Liver (tissue), 3 donors: ENCODE measurements around the gene FLG2.
"Not testable (repeated sequence)": the region's sequence is repeated elsewhere in the genome, so short reads cannot be mapped to it uniquely, and the experiment has no call there.

Experiments
- CTCF ChIP-seq: fragments of 150-350 bp; IDR thresholded peaks from 2 replicates; pipeline ENCODE4 v1.5.1; 2017; ENCODE audit warnings: improper control_type of control experiment, low read depth, low read length; ENCODE audit not compliant: missing input control
- EGR1 ChIP-seq, 2 donors: IDR thresholded peaks; 2 replicates each; pipeline ENCODE4 v1.6.1; 2016 to 2018; ENCODE audit warnings: antibody characterized with exemption in 2 of 2, low read depth in 2 of 2
- GABPA ChIP-seq, 2 donors: IDR thresholded peaks in 1 of 2; conservative IDR thresholded peaks in 1 of 2; 2 replicates each; pipeline ENCODE4 v1.6.1; 2016; ENCODE audit warnings: antibody characterized with exemption in 2 of 2, mild to moderate bottlenecking in 1 of 2, moderate library complexity in 1 of 2
- JUND ChIP-seq, 2 donors: IDR thresholded peaks; 2 replicates each; pipeline ENCODE4 v1.6.1; 2016; ENCODE audit warnings: antibody characterized with exemption in 2 of 2
- MAX ChIP-seq: IDR thresholded peaks from 2 replicates; pipeline ENCODE4 v1.6.1; 2016; ENCODE audit warnings: antibody characterized with exemption
- RAD21 ChIP-seq, 2 donors: IDR thresholded peaks; 2 replicates each; pipeline ENCODE4 v1.6.1; 2016; ENCODE audit warnings: antibody characterized with exemption in 2 of 2, mild to moderate bottlenecking in 2 of 2
- RXRA ChIP-seq, 2 donors: IDR thresholded peaks; 2 replicates each; pipeline ENCODE4 v1.6.1; 2017 to 2018; ENCODE audit warnings: antibody characterized with exemption in 2 of 2, mild to moderate bottlenecking in 1 of 2
- SP1 ChIP-seq: IDR thresholded peaks from 2 replicates; pipeline ENCODE4 v1.6.1; 2018; ENCODE audit warnings: antibody characterized with exemption, mild to moderate bottlenecking
- TAF1 ChIP-seq: conservative IDR thresholded peaks from 2 replicates; pipeline ENCODE4 v1.6.1; 2016; ENCODE audit warnings: antibody characterized with exemption, mild to moderate bottlenecking
- TF ChIP-seq, protein P1 (sequence below): IDR thresholded peaks from 2 replicates; pipeline ENCODE4 v1.6.1; 2016; ENCODE audit warnings: antibody characterized with exemption, mild to moderate bottlenecking
- donor health status: healthy.
- donor health status: healthy.

GRCh38 chr1:152303139-152303872 is 56.5 kb downstream of the FLG2 start:
- TF ChIP-seq JUND (IDR thresholded peaks at IDR 0.05); SP1; TAF1; CTCF; EGR1 (IDR thresholded peaks at IDR 0.05; ENCODE audit: low read depth in 2 of 2); MAX; GABPA (IDR thresholded peaks at IDR 0.05 in 1 of 2, conservative IDR thresholded peaks at IDR 0.05 in 1 of 2); RXRA (IDR thresholded peaks at IDR 0.05); RAD21 (IDR thresholded peaks at IDR 0.05): not testable (repeated sequence)
- TF ChIP-seq, protein P1, sequence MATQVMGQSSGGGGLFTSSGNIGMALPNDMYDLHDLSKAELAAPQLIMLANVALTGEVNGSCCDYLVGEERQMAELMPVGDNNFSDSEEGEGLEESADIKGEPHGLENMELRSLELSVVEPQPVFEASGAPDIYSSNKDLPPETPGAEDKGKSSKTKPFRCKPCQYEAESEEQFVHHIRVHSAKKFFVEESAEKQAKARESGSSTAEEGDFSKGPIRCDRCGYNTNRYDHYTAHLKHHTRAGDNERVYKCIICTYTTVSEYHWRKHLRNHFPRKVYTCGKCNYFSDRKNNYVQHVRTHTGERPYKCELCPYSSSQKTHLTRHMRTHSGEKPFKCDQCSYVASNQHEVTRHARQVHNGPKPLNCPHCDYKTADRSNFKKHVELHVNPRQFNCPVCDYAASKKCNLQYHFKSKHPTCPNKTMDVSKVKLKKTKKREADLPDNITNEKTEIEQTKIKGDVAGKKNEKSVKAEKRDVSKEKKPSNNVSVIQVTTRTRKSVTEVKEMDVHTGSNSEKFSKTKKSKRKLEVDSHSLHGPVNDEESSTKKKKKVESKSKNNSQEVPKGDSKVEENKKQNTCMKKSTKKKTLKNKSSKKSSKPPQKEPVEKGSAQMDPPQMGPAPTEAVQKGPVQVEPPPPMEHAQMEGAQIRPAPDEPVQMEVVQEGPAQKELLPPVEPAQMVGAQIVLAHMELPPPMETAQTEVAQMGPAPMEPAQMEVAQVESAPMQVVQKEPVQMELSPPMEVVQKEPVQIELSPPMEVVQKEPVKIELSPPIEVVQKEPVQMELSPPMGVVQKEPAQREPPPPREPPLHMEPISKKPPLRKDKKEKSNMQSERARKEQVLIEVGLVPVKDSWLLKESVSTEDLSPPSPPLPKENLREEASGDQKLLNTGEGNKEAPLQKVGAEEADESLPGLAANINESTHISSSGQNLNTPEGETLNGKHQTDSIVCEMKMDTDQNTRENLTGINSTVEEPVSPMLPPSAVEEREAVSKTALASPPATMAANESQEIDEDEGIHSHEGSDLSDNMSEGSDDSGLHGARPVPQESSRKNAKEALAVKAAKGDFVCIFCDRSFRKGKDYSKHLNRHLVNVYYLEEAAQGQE: not testable (repeated sequence)
